AG20443 (cell line): Measurements from ENCODE around the gene CPNE2.
A peak's percentile ranks its signal among the peaks of the same experiment; 100 is the strongest.

Source experiments
- DNase-seq: peaks from one replicate; pipeline ENCODE4 v3.0.0; 2012; ENCODE audit warnings: low spot score, mixed read lengths

CPNE2 gene

DNA sequence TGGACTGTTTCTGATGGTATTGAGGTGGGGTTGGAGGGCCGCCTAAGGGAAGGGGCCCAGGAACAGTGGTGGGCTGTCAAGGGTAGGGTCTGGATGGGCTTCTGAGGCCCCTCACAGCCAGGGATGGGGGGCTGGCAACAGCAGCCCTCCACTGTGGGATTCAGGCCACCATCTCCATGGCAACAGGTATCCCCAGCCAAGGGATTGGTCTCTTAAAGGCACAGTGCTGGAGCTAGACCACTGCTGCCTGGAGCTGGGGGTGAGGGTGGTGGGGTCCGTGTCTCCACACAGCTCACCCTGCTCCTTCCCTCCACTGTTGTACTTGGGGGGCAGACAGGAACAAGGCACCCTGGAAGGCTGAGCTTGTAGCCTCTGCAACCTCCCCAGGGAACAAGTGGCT lies 51.6 kb downstream of the CPNE2 start:
- no peak for DNase-seq

DNA sequence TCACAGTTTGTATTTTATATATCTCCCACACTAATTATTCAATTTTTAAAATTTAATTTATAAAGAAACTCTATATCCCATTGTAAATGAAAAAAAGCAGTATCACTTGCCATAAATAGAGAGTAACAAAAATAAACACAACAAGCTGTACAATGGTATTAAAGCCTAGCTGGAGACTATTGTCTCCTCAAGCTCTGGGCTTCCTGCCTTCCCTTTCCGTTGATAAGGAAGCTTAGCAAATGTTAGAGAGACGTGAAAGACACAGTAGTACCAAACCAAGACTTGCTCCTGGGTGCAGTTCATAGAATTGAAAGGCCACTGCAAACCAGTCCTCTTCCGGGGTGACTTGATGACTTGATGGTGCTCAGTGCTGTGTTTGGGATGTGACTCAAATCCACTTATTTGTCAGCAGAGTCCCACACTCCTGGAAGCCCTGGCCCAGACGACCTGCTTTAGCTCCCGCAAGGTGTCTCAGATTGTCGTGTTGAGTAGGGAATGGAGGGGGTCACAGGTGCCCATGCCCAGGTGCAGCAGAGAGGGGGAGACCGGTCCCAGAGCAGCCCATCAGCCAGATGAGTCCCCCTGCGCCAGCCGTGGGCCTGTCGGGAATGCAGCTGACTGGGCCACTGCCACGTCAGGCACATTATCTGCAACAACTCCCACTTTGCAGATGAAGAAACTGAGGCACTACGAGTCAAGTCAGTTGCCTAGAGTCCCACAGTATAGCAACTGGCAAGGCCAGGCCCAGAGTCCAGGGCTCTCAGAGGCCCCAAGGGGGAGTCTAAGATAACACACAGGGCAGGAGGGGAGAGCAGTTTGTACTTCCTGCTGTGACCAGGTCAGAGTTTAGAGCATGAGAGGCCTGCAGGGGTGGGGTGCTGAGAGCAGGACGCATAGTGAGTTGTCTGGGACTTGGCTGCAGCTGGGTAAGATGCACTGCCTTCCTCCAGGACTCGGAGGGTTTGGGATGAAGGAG lies 53.0 kb downstream of the CPNE2 start:
- DNase-seq: no peak

- no peak for DNase-seq
Observed at GRCh38 chr16:57146040-57146647, 53.8 kb downstream of the CPNE2 start.

- no peak for DNase-seq
Observed at GRCh38 chr16:57146735-57147134, 54.4 kb downstream of the CPNE2 start.

DNA sequence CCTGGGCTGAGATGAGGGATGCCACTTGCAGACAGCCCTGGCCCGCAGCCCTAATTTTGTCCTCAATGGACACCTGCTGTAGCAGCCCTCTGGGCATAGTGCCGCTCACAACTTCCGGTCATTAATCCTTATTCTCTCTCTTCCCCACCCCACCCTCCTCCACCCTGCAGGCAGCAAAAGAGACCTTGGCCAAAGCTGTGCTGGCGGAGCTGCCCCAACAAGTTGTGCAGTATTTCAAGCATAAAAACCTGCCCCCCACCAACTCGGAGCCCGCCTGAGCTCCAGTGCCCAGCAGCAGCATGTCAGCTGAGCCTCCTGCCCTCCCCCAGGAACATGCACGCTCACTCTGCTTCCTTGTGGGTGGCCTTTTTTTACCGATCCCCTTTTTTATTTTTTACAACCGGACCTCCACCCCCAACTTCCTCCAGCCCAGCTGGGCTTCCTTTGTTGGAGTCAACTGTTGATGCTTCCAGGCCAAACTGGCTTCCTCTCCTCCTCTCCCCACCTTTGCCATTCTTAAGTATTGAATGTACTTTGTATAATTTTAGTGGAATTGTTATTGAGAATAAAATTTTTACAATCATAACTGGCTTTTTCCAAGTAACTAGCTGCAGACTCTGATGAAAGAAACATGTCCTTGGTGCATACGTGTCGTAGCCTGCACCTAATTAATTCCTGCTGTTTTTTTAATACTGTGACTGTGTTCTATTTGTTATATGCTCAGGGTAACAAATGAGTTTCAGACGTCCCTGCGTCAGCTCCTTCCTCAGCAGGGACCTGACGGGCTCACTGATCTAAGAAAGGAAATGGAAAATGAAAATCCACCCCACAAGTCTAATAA lies 55.2 kb downstream of the CPNE2 start:
- peak; percentile 69 for DNase-seq

- no peak for DNase-seq
Observed at GRCh38 chr16:57148481-57148880, 56.1 kb downstream of the CPNE2 start.

DNA sequence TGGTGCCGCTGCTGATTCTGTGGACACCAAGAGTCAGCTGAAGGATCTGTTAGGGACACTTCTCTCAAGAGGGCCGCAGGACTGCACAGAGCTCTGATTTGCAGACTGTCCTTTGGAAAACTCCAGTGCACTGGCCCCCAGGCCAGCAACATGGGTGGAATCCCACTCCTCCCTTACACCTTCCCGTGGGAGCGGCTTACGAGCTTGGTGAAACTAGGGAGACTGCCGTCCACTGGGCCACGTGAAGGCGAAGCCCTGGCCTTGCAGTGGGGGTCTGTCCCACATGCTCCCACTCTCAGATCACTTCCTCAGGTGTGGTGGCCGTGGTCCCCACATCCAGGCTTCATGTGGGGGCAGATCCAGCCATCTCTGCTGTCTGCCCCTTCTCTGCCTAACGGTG lies 57.0 kb downstream of the CPNE2 start:
- DNase-seq: no peak

- no peak for DNase-seq
Observed at GRCh38 chr16:57150682-57151330, 58.4 kb downstream of the CPNE2 start.

DNA sequence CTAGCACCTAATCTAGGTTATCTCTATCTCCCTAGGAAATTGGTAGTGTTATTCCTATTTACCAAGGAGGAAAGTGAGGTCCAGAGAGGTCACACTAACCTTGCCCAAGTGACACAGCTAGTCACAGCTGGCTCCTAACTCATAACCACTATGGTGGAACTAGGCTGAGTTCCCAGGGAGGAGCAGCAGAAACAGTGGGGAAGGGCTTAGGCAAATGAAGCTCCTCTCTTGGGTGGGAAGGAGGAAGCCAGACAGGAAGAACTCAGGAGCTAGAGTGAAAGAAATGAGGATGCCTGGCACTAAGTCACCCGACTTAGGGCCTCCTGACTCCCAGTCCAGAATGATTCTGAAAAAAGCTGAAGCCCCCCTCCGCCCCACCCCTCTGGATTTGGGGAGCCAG lies 59.0 kb downstream of the CPNE2 start:
- no peak for DNase-seq

DNA sequence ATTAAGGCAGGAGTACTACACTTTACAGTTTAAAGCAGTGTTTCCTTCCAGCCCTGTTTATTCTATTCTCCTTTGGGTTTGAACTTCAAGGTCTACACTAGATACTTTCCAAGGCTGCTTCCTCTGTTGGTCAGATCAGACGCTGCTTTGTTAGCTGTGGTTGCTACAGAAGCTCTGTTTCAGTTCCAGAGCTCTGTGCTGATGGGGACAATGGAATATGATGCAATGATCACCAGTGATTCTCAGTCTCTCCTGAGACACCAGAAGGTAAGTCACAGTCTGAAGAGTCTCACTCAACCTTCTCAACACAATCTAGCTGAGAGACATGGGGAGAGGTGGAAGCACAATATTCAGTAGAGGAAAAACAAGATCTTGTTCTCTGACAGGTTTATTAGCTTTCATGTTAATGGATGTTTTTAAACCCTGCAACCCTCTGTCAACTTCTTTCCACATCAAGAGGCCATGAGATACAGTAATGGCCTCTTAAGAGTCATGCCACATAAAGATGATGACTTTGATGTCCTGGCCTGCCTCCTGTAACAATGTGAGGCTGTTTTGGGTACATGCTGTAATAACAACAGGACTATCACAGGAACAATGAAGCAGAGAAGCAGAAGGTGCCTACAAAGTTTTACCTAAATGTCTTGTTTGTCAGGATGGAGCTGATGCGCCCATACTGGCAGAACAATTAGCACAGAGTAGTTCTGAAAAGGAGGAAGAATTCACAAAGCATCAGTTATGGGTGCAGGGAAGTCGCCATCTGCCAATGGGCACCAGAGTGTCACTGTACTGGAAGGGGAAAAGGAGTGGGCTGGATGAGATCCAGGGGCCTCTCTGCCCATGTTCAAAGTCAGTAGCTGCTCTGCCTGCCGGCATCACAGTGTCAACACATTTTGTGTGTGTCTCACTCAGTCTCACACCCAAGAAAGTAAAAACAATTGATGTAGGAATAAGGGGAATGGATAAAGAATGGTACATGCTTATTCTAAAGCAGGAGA lies 60.0 kb downstream of the CPNE2 start:
- no peak for DNase-seq

DNA sequence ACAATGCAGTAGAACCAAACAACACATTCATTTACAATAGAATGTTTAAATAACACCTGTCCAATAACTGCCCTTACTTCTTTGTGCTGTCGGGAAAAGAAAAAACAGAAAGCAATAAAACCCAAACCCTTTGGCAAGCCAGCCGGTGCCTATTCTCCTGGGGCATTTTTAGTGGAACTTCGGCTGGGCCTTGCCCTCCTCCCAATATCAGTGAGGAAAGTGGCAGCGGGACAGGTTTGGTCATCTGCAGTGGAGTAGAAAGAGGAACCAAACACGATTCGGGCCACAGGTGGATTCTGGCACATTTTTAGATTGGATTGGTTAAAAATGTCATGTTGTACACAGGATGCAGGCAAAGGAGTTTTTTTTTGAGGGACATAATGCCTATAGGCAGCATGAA lies 61.5 kb downstream of the CPNE2 start:
- DNase-seq: no peak

- DNase-seq: no peak
Observed at GRCh38 chr16:57155702-57156350, 63.4 kb downstream of the CPNE2 start.

DNA sequence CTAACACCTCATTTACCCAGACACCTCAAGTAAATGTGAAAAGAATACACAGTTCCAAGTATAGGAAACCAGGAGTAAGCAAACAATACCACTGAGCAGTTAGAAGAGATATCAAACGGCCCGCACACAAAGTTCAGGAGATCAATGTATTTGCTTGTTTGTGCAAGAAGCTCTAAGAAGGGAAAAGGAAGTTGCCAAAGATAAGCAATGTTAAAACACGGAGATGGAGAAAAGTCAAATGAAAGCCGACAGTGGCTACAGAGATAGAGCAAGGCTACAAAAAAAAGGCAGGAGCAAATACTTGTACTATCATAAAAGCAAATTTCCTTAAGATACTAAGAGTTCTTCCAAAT lies 63.9 kb downstream of the CPNE2 start:
- DNase-seq: no peak

- DNase-seq: no peak
Observed at GRCh38 chr16:57157533-57157932, 65.2 kb downstream of the CPNE2 start.

- DNase-seq: no peak
Observed at GRCh38 chr16:57159447-57159846, 67.1 kb downstream of the CPNE2 start.

DNA sequence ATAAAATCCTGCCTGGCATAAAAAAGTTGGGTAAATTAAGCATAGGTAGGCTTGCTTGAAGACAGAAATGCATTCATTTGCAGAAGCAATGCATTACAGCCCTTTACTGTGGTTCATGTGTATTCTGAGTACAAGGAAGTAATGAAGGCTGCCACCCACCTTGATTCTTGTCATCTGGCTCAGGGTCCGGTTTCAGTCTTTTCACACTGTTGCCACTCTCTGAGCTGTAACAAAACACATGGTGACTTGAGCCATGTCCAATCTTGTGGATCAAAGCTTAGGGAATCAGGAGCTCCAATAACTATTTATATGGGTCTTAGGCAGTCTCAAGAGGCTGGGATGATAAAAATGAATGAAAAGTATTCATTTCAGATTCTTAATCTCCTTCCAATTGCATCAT lies 71.5 kb downstream of the CPNE2 start:
- no peak for DNase-seq

GRCh38 chr16:57165483-57165882 lies 73.1 kb downstream of the CPNE2 start:
- DNase-seq: no peak

DNA sequence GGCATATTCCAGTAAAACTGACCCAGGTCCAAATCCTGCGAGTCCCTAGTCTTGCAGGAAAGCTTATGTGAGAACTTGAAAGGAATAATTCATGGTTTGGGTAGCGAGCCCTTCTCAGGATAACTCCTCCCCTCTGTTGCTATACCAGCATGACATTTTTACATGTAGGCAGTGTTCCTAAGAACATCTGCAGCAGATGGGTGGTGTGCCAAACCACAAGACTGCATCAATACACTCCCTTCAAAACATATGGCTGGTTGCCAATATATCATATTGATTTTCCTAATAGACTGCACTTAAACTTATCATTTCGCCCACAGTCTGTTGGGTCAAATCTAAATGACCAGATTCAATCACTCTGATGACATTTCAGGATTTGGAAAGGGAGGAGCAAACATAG lies 73.6 kb downstream of the CPNE2 start:
- no peak for DNase-seq

GRCh38 chr16:57166451-57166850 lies 74.1 kb downstream of the CPNE2 start:
- no peak for DNase-seq

- no peak for DNase-seq
Observed at GRCh38 chr16:57166951-57167350, 74.6 kb downstream of the CPNE2 start.
